HCT116 (cell line): ENCODE results near the gene LAMC3.

Source experiments
- CEBPB ChIP-seq: IDR thresholded peaks from 2 replicates; pipeline ENCODE4 v1.6.1; 2012; ENCODE audit warnings: low read depth
- CTCF ChIP-seq, 3 experiments: fragments of 200-600 bp in 1 of 3; sonication (generic) in 1 of 3; IDR thresholded peaks in 2 of 3; conservative IDR thresholded peaks in 1 of 3; 2 replicates each; pipeline ENCODE4 v1.5.1; 2012 to 2017; ENCODE audit warnings: low read depth in 2 of 3, low read length in 2 of 3, antibody characterized with exemption in 1 of 3, borderline replicate concordance in 1 of 3, control low read depth in 1 of 3, mild to moderate bottlenecking in 1 of 3, mixed read lengths in 1 of 3, mixed run types in 1 of 3, moderate library complexity in 1 of 3; ENCODE audit not compliant: insufficient read depth in 1 of 3
- EZH2 ChIP-seq: fragments of 200-600 bp; sonication (generic); IDR thresholded peaks from 2 replicates; pipeline ENCODE4 v1.6.1; 2017; ENCODE audit warnings: antibody characterized with exemption, mixed run types
- FOSL1 ChIP-seq: IDR thresholded peaks from 2 replicates; pipeline ENCODE4 v1.6.1; 2012; ENCODE audit warnings: low read depth
- JUND ChIP-seq: IDR thresholded peaks from 2 replicates; pipeline ENCODE4 v1.6.1; 2012
- POLR2A ChIP-seq: IDR thresholded peaks from 2 replicates; pipeline ENCODE4 v1.7.0; 2011; ENCODE audit warnings: borderline replicate concordance; ENCODE audit not compliant: insufficient read depth, insufficient read length; ENCODE audit errors: extremely low read depth
- POLR2AphosphoS5 ChIP-seq: IDR thresholded peaks from 2 replicates; pipeline ENCODE4 v1.6.1; 2011; ENCODE audit warnings: mild to moderate bottlenecking, low read depth, low read length, moderate library complexity
- REST ChIP-seq: IDR thresholded peaks from 2 replicates; pipeline ENCODE4 v1.6.1; 2012; ENCODE audit warnings: low read depth
- SP1 ChIP-seq: IDR thresholded peaks from 2 replicates; pipeline ENCODE4 v1.6.1; 2012; ENCODE audit warnings: low read depth

GRCh38 chr9:131122158-131122557 lies 113.2 kb downstream of the LAMC3 start:
- TF ChIP-seq POLR2A (no peak), SP1 (no peak), JUND (no peak), POLR2AphosphoS5 (no peak), EZH2 (no peak), CTCF (IDR thresholded peaks at IDR 0.05 in 2 of 3, conservative IDR thresholded peaks at IDR 0.05 in 1 of 3; ENCODE audit: borderline replicate concordance in 1 of 3, insufficient read depth in 1 of 3, low read depth in 2 of 3, low read length in 2 of 3) (no peak), CEBPB (no peak), REST (no peak), FOSL1 (no peak)
